ENCODE measurements around the gene GORASP2. TPM values are rescaled to one million over a fixed set of nuclear protein-coding genes. Genes with fewer than 3 reads are reported as not detected.

Gene GORASP2
- total and polyA plus RNA-seq, 2 of the 8 experiments (the other 6 are each of a cell fraction or from before 2014, with no cell fraction given), result 86.8 to 214 TPM

GRCh38 chr2:170971071-170971470, 42.0 kb downstream of the GORASP2 start:
- Histone ChIP-seq H3K4me3 (ENCODE audit: extremely low read depth in 1 of 4, insufficient read depth in 2 of 4, low read depth in 3 of 4, low read length in 4 of 4) (no peak overlapping the region), H2BK20ac (ENCODE audit: low read length) (no peak overlapping the region), H2BK5ac (ENCODE audit: low read depth, low read length) (no peak overlapping the region), H4K5ac (ENCODE audit: insufficient read length, low read depth, low read length) (no peak overlapping the region), H3K27ac (ENCODE audit: low read depth, low read length) (no peak overlapping the region), H4K20me1 (replicated peaks in 1 of 2; ENCODE audit: control insufficient read depth in 1 of 2, insufficient read depth in 2 of 2, low read length in 2 of 2) (no peaks in the 10 kb centered on the region), H3K27me3 (replicated peaks in 1 of 4; ENCODE audit: control insufficient read depth in 3 of 4, extremely low read depth in 1 of 4, insufficient read depth in 3 of 4, low read length in 3 of 4) (no peaks in the 10 kb centered on the region), H4K91ac (replicated peaks; ENCODE audit: insufficient read length, low read length) (no peak overlapping the region), H3K23ac (ENCODE audit: insufficient read length) (no peak overlapping the region), H3K18ac (ENCODE audit: extremely low read depth, low read length) (no peak overlapping the region), H2BK120ac (replicated peaks; ENCODE audit: low read depth, low read length) (no peak overlapping the region), H3K4me2 (ENCODE audit: insufficient read depth in 1 of 2, low read depth in 2 of 2, low read length in 2 of 2) (no peak overlapping the region), H3K79me1 (ENCODE audit: low read depth, low read length) (no peaks in the 10 kb centered on the region), H3K14ac (ENCODE audit: insufficient read length) (no peak overlapping the region), H3K4me1 (replicated peaks in 1 of 4; ENCODE audit: control insufficient read depth in 3 of 4, insufficient read depth in 4 of 4, low read length in 3 of 4) (peaks cover 0 to 10% (median 3%) of the 10 kb centered on the region in 4 experiments; a peak in 6 of 7 replicates), H2AK5ac (ENCODE audit: low read depth, low read length) (no peak overlapping the region), H3K23me2 (ENCODE audit: low read depth, low read length) (no peaks in the 10 kb centered on the region; the same call in 1 of the 2 replicates), H4K8ac (ENCODE audit: extremely low read depth, insufficient read depth, low read length) (no peak overlapping the region), H3K79me2 (ENCODE audit: control insufficient read depth in 1 of 2, insufficient read depth in 2 of 2, low read length in 2 of 2) (no peaks in the 10 kb centered on the region), H2BK15ac (ENCODE audit: low read length) (no peak overlapping the region), H3K9me3 (ENCODE audit: insufficient read depth in 2 of 2, low read depth in 1 of 2, low read length in 1 of 2) (no peaks in the 10 kb centered on the region), H2AFZ (ENCODE audit: low read length) (no peak overlapping the region), H3K4ac (replicated peaks; ENCODE audit: insufficient read length, low read depth, low read length) (no peak overlapping the region), H3K56ac (replicated peaks; ENCODE audit: insufficient read length, low read depth, low read length) (no peak overlapping the region), H3K9ac (replicated peaks in 1 of 4; ENCODE audit: extremely low read depth in 1 of 4, low read depth in 3 of 4, low read length in 3 of 4) (no peak overlapping the region), H2BK12ac (ENCODE audit: low read depth, low read length) (no peak overlapping the region), H3K36me3 (ENCODE audit: control insufficient read depth in 2 of 4, insufficient read depth in 4 of 4, low read length in 3 of 4) (peaks cover 4 to 17% (median 14%) of the 10 kb centered on the region in 4 experiments; a peak in 5 of 8 replicates)
- ChIA-PET POLR2A (ENCODE audit: partially characterized antibody) (interaction anchor here (0.6 kb wide), 1 partner anchor 23 kb away, joined by 3 read pairs; no protein-coding TSS in a partner anchor), CTCF (ENCODE audit: partially characterized antibody) (interaction anchor here (0.9 kb wide), 1 partner anchor 728 kb away, joined by 3 read pairs; no protein-coding TSS in a partner anchor)
- DNase-seq (ENCODE audit: low read depth in 1 of 2, low spot score in 2 of 2) (no peak), FAIRE-seq (no peak)
- 98% methylated on average over 3 of the region's 3 CpGs; no CpG with 5 or more reads in 1 of the 2 experiments for WGBS, 2 experiments (ENCODE audit: extremely low coverage in 1 of 2, insufficient coverage in 1 of 2, insufficient read length in 1 of 2, insufficient replicate concordance in 2 of 2, low coverage in 1 of 2, low lambda C conversion rate in 2 of 2, missing lambda C conversion rate in 1 of 2)
- TF ChIP-seq, protein P1, sequence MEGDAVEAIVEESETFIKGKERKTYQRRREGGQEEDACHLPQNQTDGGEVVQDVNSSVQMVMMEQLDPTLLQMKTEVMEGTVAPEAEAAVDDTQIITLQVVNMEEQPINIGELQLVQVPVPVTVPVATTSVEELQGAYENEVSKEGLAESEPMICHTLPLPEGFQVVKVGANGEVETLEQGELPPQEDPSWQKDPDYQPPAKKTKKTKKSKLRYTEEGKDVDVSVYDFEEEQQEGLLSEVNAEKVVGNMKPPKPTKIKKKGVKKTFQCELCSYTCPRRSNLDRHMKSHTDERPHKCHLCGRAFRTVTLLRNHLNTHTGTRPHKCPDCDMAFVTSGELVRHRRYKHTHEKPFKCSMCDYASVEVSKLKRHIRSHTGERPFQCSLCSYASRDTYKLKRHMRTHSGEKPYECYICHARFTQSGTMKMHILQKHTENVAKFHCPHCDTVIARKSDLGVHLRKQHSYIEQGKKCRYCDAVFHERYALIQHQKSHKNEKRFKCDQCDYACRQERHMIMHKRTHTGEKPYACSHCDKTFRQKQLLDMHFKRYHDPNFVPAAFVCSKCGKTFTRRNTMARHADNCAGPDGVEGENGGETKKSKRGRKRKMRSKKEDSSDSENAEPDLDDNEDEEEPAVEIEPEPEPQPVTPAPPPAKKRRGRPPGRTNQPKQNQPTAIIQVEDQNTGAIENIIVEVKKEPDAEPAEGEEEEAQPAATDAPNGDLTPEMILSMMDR (IDR thresholded peaks at IDR 0.05; ENCODE audit: control extremely low read depth in 1 of 3, insufficient read depth in 1 of 3, low read depth in 1 of 3, low read length in 3 of 3), result no peak
- TF ChIP-seq SIN3A (conservative IDR thresholded peaks at IDR 0.05 in 1 of 2, IDR thresholded peaks at IDR 0.05 in 1 of 2; ENCODE audit: low read depth in 1 of 2, low read length in 2 of 2) (no peak), CBX5 (IDR thresholded peaks at IDR 0.05; ENCODE audit: low read depth, low read length) (no peak), BCL11A (IDR thresholded peaks at IDR 0.05; ENCODE audit: low read depth in 2 of 2, low read length in 2 of 2) (no peak)

Measured in H1 (cell line).